ENCODE measurements around the gene PCSK5. TPM values are rescaled to one million over a fixed set of nuclear protein-coding genes. Genes with fewer than 3 reads are reported as not detected.

The PCSK5 gene
- polyA plus RNA-seq, 1 donor (not counting 4 experiments of a cell fraction or from before 2014, with no cell fraction given), result 1.9 TPM

GRCh38 chr9:76333964-76334363 is 443.5 kb downstream of the PCSK5 start:
- dilution Hi-C loops (cut with MboI; ENCODE audit: extremely low pct_ligation_motif_present, low sequenced_read_pairs), result no loop called here
- no peaks in the 10 kb centered on the region for H3K27me3 ChIP-seq (ENCODE audit: control insufficient read depth, extremely low read depth, insufficient read depth, low read length)
- H3K9me1 ChIP-seq (ENCODE audit: control insufficient read depth, extremely low read depth, insufficient read depth, low read length), result no peaks in the 10 kb centered on the region
- H3K9ac ChIP-seq (ENCODE audit: control insufficient read depth, extremely low read depth, insufficient read depth, low read length), result no peak overlapping the region
- H3K36me3 ChIP-seq (ENCODE audit: control insufficient read depth in 2 of 2, extremely low read depth in 1 of 2, insufficient read depth in 2 of 2, low read length in 2 of 2), result no peaks in the 10 kb centered on the region
- no peak overlapping the region for H3K4me2 ChIP-seq (ENCODE audit: control insufficient read depth, extremely low read depth, insufficient read depth, low read depth, low read length)
- no peaks in the 10 kb centered on the region for H3K4me1 ChIP-seq (ENCODE audit: control insufficient read depth, extremely low read depth, insufficient read depth, low read length)
- no peak overlapping the region for H2AFZ ChIP-seq (ENCODE audit: control insufficient read depth, low read length)
- TF ChIP-seq EZH2 (IDR thresholded peaks at IDR 0.05; ENCODE audit: low read length), result no peak
- TF ChIP-seq, protein P1, sequence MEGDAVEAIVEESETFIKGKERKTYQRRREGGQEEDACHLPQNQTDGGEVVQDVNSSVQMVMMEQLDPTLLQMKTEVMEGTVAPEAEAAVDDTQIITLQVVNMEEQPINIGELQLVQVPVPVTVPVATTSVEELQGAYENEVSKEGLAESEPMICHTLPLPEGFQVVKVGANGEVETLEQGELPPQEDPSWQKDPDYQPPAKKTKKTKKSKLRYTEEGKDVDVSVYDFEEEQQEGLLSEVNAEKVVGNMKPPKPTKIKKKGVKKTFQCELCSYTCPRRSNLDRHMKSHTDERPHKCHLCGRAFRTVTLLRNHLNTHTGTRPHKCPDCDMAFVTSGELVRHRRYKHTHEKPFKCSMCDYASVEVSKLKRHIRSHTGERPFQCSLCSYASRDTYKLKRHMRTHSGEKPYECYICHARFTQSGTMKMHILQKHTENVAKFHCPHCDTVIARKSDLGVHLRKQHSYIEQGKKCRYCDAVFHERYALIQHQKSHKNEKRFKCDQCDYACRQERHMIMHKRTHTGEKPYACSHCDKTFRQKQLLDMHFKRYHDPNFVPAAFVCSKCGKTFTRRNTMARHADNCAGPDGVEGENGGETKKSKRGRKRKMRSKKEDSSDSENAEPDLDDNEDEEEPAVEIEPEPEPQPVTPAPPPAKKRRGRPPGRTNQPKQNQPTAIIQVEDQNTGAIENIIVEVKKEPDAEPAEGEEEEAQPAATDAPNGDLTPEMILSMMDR (optimal IDR thresholded peaks at IDR 0.05 in 1 of 3, IDR thresholded peaks at IDR 0.05 in 1 of 3, conservative IDR thresholded peaks at IDR 0.05 in 1 of 3; ENCODE audit: extremely low read depth in 1 of 3, insufficient read depth in 2 of 3, low read length in 3 of 3), result no peak
- no peak for FAIRE-seq
- no peak overlapping the region for H3K4me3 ChIP-seq (ENCODE audit: control insufficient read depth in 2 of 3, extremely low read depth in 1 of 3, insufficient read depth in 2 of 3, low read depth in 1 of 3, low read length in 3 of 3)
- no peaks in the 10 kb centered on the region for H3K9me3 ChIP-seq (ENCODE audit: control insufficient read depth, low read depth, low read length)
- no peak for DNase-seq (ENCODE audit: low read depth, low spot score)
- no peaks in the 10 kb centered on the region for H4K20me1 ChIP-seq (ENCODE audit: control insufficient read depth, extremely low read depth, insufficient read depth, low read length)
- no peaks in the 10 kb centered on the region for H3K79me2 ChIP-seq (ENCODE audit: control insufficient read depth, insufficient read depth, low read length)
- H3K27ac ChIP-seq (ENCODE audit: control insufficient read depth, insufficient read depth, low read length), result no peak overlapping the region

GRCh38 chr9:76336027-76336426 is 445.6 kb downstream of the PCSK5 start:
- Histone ChIP-seq H3K4me3 (ENCODE audit: control insufficient read depth in 2 of 3, extremely low read depth in 1 of 3, insufficient read depth in 2 of 3, low read depth in 1 of 3, low read length in 3 of 3) (no peak overlapping the region), H3K36me3 (ENCODE audit: control insufficient read depth in 2 of 2, extremely low read depth in 1 of 2, insufficient read depth in 2 of 2, low read length in 2 of 2) (no peaks in the 10 kb centered on the region), H4K20me1 (ENCODE audit: control insufficient read depth, extremely low read depth, insufficient read depth, low read length) (no peaks in the 10 kb centered on the region), H3K9me1 (ENCODE audit: control insufficient read depth, extremely low read depth, insufficient read depth, low read length) (no peaks in the 10 kb centered on the region), H2AFZ (ENCODE audit: control insufficient read depth, low read length) (no peak overlapping the region), H3K27me3 (ENCODE audit: control insufficient read depth, extremely low read depth, insufficient read depth, low read length) (no peaks in the 10 kb centered on the region), H3K4me1 (ENCODE audit: control insufficient read depth, extremely low read depth, insufficient read depth, low read length) (no peaks in the 10 kb centered on the region), H3K79me2 (ENCODE audit: control insufficient read depth, insufficient read depth, low read length) (no peaks in the 10 kb centered on the region), H3K9ac (ENCODE audit: control insufficient read depth, extremely low read depth, insufficient read depth, low read length) (no peak overlapping the region), H3K4me2 (ENCODE audit: control insufficient read depth, extremely low read depth, insufficient read depth, low read depth, low read length) (no peak overlapping the region), H3K9me3 (ENCODE audit: control insufficient read depth, low read depth, low read length) (no peaks in the 10 kb centered on the region), H3K27ac (ENCODE audit: control insufficient read depth, insufficient read depth, low read length) (no peak overlapping the region)
- no peak for FAIRE-seq
- TF ChIP-seq EZH2 (IDR thresholded peaks at IDR 0.05; ENCODE audit: low read length), result no peak
- TF ChIP-seq, protein P1 (optimal IDR thresholded peaks at IDR 0.05 in 1 of 3, IDR thresholded peaks at IDR 0.05 in 1 of 3, conservative IDR thresholded peaks at IDR 0.05 in 1 of 3; ENCODE audit: extremely low read depth in 1 of 3, insufficient read depth in 2 of 3, low read length in 3 of 3), result no peak
- no peak for DNase-seq (ENCODE audit: low read depth, low spot score)
- dilution Hi-C loops (cut with MboI; ENCODE audit: extremely low pct_ligation_motif_present, low sequenced_read_pairs), result no loop called here
